Naive thymus-derived CD8-positive, alpha-beta T cell (primary cell): ENCODE measurements around the gene SLC39A10. TPM values are rescaled to one million over a fixed set of nuclear protein-coding genes. Genes with fewer than 3 reads are reported as not detected.

Source experiments
- ATAC-seq, 2 donors: fragments of 150-1000 bp; cut with Tn5 transposase in 1 of 2; sonication (Bioruptor Pico), chemical (Tn5 transposase) in 1 of 2; 1 replicate in 1 of 2; 2 replicates in 1 of 2; pipeline ENCODE4 v1.10.0; 2021; ENCODE audit warnings: mild to moderate bottlenecking in 2 of 2, moderate library complexity in 2 of 2
- POLR2A ChIA-PET: fragments of 350-600 bp; sonication (Branson Sonifier 250); formaldehyde crosslinking; loops from one replicate; lab custom pipeline; 2021; ENCODE audit warnings: antibody characterized with exemption; lab: Charles Lee
- DNase-seq, 10 donors: peaks; one replicate each; pipeline versions ENCODE4 v3.0.0 to v3.0.0-alpha.2; 2020 to 2022
- H3K27ac Mint-ChIP-seq, 10 donors: one replicate each; pipeline ENCODE4 v1.8.0; 2020 to 2022; ENCODE audit warnings: mild to moderate bottlenecking in 10 of 10, mixed read lengths in 10 of 10, moderate library complexity in 4 of 10, inconsistent platforms in 1 of 10
- H3K27me3 Mint-ChIP-seq, 5 donors: one replicate each; pipeline ENCODE4 v1.8.0; 2021 to 2022; ENCODE audit warnings: mixed read lengths in 5 of 5
- H3K36me3 Mint-ChIP-seq, 3 donors: one replicate each; pipeline ENCODE4 v1.8.0; 2020 to 2022; ENCODE audit warnings: mixed read lengths in 3 of 3, mild to moderate bottlenecking in 2 of 3, inconsistent platforms in 1 of 3
- H3K4me1 Mint-ChIP-seq, 4 donors: one replicate each; pipeline ENCODE4 v1.8.0; 2021 to 2022; ENCODE audit warnings: mixed read lengths in 4 of 4
- H3K4me3 Mint-ChIP-seq, 10 donors: one replicate each; pipeline ENCODE4 v1.8.0; 2020 to 2022; ENCODE audit warnings: mild to moderate bottlenecking in 10 of 10, mixed read lengths in 10 of 10, moderate library complexity in 6 of 10, inconsistent platforms in 1 of 10
- H3K9me3 Mint-ChIP-seq, 9 donors: one replicate each; pipeline ENCODE4 v1.8.0; 2020 to 2022; ENCODE audit warnings: mixed read lengths in 9 of 9, mild to moderate bottlenecking in 3 of 9, inconsistent platforms in 1 of 9, moderate library complexity in 1 of 9
- polyA plus RNA-seq, 3 donors: library from polyadenylated mRNA; unstranded; fragments of 300-500 nt; fragmentation: Illumina TruSeq; gene quantifications; one replicate each; pipeline ENCODE4 v1.2.3, GENCODE V29; 2021
- total RNA-seq, 8 experiments: library from RNA in 2 of 8; stranded (reverse) in 2 of 8; gene quantifications; one replicate each; pipeline ENCODE4 v1.2.3 and lab custom pipeline; 2021 to 2026

The SLC39A10 gene
- total and polyA plus RNA-seq, 5 experiments from 2014 or later, result 8.1 to 80.4 (median 14.6) TPM

DNA sequence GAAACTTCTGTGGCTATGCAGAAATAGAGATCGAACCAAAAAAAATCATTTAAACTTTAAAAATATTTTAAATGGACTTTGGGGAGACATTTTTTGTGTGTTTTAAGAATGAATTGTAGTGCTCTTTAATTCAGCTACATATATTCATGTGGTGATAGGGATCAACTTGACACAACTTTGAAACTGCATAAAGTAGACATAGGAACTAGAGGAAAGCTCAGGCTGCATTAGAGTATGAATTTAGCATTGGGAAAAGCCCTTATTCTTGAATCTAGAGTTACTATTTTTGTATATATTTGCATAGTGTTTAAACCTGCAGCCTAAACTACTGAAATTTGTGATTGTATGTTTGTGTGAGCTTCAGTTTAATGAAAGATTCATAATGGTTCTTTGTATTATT, 78.3 kb downstream of the SLC39A10 start:
- Mint-ChIP-seq H3K9me3 (peaks cover 0 to 4% (median 0%) of the 10 kb centered on the region in 9 donors), H3K4me1 (peaks cover 0 to 6% (median under 1%) of the 10 kb centered on the region in 4 donors), H3K27me3 (no peaks in the 10 kb centered on the region), H3K27ac (no peak overlapping the region), H3K4me3 (no peak overlapping the region), H3K36me3 (peaks cover 39 to 87% (median 80%) of the 10 kb centered on the region in 3 donors)
- DNase-seq (no peak), ATAC-seq (no peak)
- POLR2A ChIA-PET, result no interaction called here

DNA sequence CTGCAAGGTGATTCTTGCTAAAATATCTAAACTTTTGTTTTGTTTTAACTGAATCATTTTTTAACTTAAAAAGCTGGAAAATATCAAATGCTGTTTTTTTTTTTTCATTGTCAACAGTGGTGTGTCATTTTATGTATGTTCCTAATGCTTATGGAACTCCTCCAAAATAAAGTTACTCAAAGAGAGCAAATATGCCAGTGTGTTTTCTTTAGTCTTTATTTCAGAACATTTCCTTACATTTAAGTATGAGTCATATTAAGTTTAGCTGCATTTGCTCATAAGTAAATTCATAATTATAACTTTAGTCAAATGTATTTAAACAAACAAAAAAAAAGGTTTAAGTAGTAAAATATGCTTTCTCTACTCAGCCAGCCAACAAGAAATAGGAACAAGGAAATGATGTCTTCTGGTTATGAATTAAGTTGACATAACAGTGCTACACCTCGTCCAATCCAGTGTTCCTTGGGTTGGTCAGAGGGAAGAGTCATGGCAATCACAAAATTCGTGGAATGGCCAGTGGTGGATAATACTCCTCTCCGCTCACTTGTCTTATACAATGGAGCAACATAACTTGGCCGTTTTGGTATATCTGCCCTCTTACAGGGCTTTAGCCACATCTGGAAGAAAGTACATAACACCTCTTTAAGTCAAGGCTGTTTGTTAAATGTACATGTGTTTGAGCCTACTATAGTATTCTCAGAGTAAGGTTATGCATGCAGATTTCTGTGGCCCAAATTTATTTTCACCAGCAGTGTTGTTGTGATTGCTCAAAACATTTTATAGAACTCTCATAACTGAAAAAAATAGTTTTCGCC, 80.7 kb downstream of the SLC39A10 start:
- peaks cover 0 to 2% (median 0%) of the 10 kb centered on the region in 4 donors for H3K4me1 Mint-ChIP-seq
- H3K4me3 Mint-ChIP-seq, result no peak overlapping the region
- POLR2A ChIA-PET, result interaction anchor here (0.7 kb wide), 1 partner anchor 12 kb away, joined by 4 read pairs; no protein-coding TSS in a partner anchor
- peaks cover 40 to 81% (median 76%) of the 10 kb centered on the region in 3 donors for H3K36me3 Mint-ChIP-seq
- H3K27me3 Mint-ChIP-seq, result no peaks in the 10 kb centered on the region
- peak overlapping the region in 1 of 10 donors; percentile 47 for H3K27ac Mint-ChIP-seq
- no peak for DNase-seq
- H3K9me3 Mint-ChIP-seq, result peaks cover 0 to 4% (median 0%) of the 10 kb centered on the region in 9 donors
- ATAC-seq, result no peak

DNA sequence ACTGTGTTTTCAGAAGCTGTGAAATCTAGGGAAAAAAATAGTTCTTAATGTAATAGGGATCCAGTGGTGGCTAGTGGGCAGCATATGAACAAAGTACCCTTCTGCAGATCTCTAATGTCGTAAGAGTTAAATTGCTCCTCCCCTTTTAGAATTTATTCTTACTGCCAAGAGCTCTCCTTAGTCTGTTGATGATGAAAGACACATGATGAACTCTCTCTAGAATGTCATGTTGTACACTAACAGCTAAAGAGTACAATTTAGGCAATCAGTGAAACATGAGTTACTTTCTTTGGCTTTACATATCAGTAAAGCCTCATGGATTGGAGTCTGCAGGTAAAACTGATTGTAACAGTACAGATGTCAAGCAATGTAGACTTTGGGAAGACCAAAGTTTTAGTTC, 84.2 kb downstream of the SLC39A10 start:
- ATAC-seq (no peak), DNase-seq (no peak)
- POLR2A ChIA-PET, result no interaction called here
- H3K36me3 Mint-ChIP-seq, result peaks cover 40 to 63% (median 56%) of the 10 kb centered on the region in 3 donors
- H3K27me3 Mint-ChIP-seq, result no peaks in the 10 kb centered on the region
- peaks cover 0 to 15% (median 4%) of the 10 kb centered on the region in 9 donors for H3K9me3 Mint-ChIP-seq
- no peaks in the 10 kb centered on the region for H3K4me1 Mint-ChIP-seq
- no peak overlapping the region for H3K27ac Mint-ChIP-seq
- H3K4me3 Mint-ChIP-seq, result no peak overlapping the region

DNA sequence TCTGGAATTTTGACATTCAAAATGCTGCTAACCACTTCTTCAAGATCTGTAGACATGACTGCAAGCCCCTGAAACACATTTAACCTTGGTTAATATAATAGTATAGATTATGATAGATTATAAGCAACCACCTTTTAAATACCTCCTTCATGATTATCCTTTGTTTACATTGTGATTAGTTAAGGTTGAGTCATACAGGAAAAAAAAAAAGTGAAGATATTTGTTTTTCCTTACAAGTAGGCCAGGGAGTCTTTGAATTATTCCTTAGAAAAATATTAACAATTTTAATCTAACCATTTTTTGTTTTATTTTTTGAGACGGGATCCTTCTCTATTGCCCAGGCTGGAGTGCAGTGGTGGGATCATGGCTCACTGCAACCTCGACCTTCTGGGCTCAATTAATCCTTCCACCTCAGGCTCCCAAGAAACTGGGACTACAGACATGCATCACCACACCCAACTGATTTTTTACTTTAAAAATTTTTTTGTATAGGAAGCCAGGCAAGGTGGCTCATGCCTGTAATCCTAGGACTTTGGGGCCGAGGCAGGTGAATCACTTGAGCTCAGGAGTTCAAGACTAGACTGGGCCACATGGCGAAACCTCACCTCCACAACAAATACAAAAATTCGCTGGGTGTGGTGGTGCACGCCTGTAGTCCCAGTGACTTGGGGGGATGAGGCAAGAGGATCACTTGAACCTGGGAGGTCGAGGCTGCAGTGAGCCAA, 99.4 kb downstream of the SLC39A10 start:
- H3K4me3 Mint-ChIP-seq, result no peak overlapping the region
- H3K9me3 Mint-ChIP-seq, result peaks cover 6 to 43% (median 13%) of the 10 kb centered on the region in 9 donors
- no peak overlapping the region for H3K27ac Mint-ChIP-seq
- DNase-seq (no peak), ATAC-seq (no peak)
- POLR2A ChIA-PET, result no interaction called here
- H3K4me1 Mint-ChIP-seq, result no peaks in the 10 kb centered on the region
- H3K27me3 Mint-ChIP-seq, result no peaks in the 10 kb centered on the region
- H3K36me3 Mint-ChIP-seq, result peaks cover 0 to 25% (median 22%) of the 10 kb centered on the region in 3 donors

DNA sequence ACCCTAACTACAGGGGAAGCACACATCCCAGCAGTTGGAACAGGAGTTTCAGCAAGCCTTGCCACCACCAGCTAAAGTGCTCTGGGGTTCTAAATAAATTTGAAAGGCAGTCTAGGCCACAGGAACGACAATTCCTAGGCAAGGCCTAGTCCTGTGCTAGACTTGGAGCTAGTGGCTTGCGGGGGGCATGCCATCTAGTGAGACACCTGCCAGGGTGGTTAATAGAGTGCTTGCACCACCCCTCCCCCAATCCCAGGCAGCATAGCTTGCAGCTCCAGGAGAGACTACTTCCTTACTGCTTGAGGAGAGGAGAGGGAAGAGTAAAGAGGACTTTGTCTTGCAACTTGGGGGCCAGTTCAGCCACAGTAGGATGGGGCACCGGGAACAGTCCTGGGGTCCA, 101.8 kb downstream of the SLC39A10 start:
- Mint-ChIP-seq H3K27ac (no peak overlapping the region), H3K27me3 (no peaks in the 10 kb centered on the region), H3K4me3 (no peak overlapping the region), H3K36me3 (peaks cover 0 to 44% (median 27%) of the 10 kb centered on the region in 3 donors), H3K9me3 (peaks cover 15 to 68% (median 38%) of the 10 kb centered on the region in 9 donors), H3K4me1 (no peaks in the 10 kb centered on the region)
- POLR2A ChIA-PET, result no interaction called here
- DNase-seq (no peak), ATAC-seq (no peak)

DNA sequence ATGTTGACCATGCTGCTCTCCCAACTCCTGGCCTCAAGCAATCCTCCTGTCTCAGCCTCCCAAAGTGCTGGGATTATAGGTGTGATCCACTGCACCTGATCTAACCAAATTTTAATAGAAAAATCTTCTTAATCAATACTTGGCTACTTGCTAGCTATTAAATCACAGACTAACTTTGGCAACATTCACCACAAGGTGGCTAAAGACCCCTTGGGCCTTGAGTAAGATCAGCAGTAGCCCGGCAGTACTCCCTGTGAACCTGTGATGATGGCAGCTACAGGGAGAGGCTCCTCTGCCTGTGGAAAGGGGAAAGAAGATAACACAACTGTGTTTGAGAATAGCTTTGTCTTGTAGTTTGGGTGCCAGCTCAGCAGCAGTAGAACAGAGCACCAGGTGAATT, 102.9 kb downstream of the SLC39A10 start:
- POLR2A ChIA-PET, result no interaction called here
- H3K9me3 Mint-ChIP-seq, result peaks cover 16 to 78% (median 45%) of the 10 kb centered on the region in 9 donors
- DNase-seq (no peak), ATAC-seq (no peak)
- H3K4me3 Mint-ChIP-seq, result no peak overlapping the region
- no peaks in the 10 kb centered on the region for H3K4me1 Mint-ChIP-seq
- no peak overlapping the region for H3K27ac Mint-ChIP-seq
- no peaks in the 10 kb centered on the region for H3K27me3 Mint-ChIP-seq
- peaks cover 0 to 51% (median 24%) of the 10 kb centered on the region in 3 donors for H3K36me3 Mint-ChIP-seq

DNA sequence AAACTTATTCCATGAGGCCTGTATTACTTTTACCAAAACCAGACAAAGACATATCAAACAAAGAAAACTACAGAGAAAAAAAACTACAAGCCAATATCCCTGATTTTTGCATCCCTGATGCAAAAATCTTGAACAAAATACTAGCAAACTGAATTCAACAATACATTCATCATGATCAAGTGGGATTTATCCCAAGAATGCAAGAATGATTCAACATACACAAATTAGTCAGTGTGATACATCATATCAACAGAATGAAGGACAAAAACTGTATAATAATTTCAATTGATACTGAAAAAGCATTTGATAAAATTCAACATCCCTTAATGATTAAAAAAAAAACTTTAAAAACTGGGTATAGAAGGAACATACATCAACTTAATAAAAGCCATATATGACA, 106.8 kb downstream of the SLC39A10 start:
- no peak for ATAC-seq
- H3K4me3 Mint-ChIP-seq, result no peak overlapping the region
- H3K27ac Mint-ChIP-seq, result no peak overlapping the region
- H3K36me3 Mint-ChIP-seq, result peaks cover 0 to 54% (median 10%) of the 10 kb centered on the region in 3 donors
- POLR2A ChIA-PET, result no interaction called here
- peaks cover 24 to 80% (median 60%) of the 10 kb centered on the region in 9 donors for H3K9me3 Mint-ChIP-seq
- no peak for DNase-seq
- H3K27me3 Mint-ChIP-seq, result no peaks in the 10 kb centered on the region
- H3K4me1 Mint-ChIP-seq, result no peaks in the 10 kb centered on the region

DNA sequence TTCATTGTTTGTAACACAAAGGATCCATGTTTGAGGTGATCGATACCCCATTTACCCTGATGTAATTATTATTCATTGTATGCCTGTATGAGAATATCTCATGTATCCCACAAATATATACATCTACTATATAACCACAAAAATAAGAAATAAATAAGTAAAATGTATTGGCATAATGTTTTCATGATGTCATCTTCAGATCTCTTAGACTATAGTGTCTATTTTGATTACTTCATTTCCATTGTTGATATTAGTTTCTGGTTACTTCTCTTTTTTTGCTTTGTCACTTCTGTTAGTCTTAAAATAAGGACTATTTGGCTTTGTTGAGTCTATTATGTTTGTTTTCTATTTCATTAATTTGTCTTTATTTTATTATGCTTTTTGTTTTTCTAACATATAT, 109.7 kb downstream of the SLC39A10 start:
- DNase-seq (no peak), ATAC-seq (no peak)
- Mint-ChIP-seq H3K4me3 (no peak overlapping the region), H3K27ac (no peak overlapping the region), H3K36me3 (peaks cover 0 to 38% (median 6%) of the 10 kb centered on the region in 3 donors), H3K27me3 (no peaks in the 10 kb centered on the region), H3K4me1 (no peaks in the 10 kb centered on the region), H3K9me3 (peaks cover 25 to 57% (median 42%) of the 10 kb centered on the region in 9 donors)
- POLR2A ChIA-PET, result no interaction called here

DNA sequence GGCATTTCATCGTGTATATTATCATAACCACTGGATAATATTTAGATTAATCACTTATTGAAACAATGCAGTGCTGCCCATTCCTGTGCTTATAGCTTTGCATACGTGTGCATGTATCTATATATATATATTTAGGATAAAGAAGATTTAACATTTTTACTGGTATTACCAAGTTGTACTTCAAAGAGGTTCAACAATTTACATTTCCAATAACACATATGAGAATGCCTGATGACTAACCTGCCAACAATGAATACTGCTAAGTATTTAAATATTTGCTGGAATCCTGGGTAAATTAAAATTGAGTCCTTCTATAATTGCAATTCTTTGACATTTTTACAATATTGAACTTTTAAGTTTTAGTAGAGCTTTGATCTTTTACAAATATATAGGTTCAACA, 111.4 kb downstream of the SLC39A10 start:
- no peak for ATAC-seq

DNA sequence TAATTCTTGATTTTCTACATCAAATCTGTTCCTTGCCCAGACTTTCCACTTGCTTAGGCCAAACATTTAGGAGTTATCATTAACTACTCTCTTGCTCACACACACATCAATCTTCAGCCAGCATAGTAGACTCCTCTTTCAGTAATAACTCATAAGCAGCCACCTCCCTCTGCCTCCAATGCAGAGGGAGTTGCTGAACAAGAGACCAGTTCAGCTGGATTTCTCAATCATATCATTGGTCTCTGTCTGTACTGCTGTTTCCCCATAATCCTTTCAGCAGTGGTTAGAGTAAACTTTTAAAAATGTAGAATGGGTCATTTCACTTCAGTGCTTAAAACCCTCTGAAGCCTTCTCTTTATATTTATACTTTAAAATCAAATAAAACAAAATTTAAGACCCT, 112.9 kb downstream of the SLC39A10 start:
- no peaks in the 10 kb centered on the region for H3K4me1 Mint-ChIP-seq
- peaks cover 8 to 24% (median 14%) of the 10 kb centered on the region in 9 donors for H3K9me3 Mint-ChIP-seq
- no peak overlapping the region for H3K27ac Mint-ChIP-seq
- peaks cover 0 to 3% (median 0%) of the 10 kb centered on the region in 5 donors for H3K27me3 Mint-ChIP-seq
- POLR2A ChIA-PET, result no interaction called here
- ATAC-seq, result no peak
- H3K36me3 Mint-ChIP-seq, result peaks cover 0 to 10% (median 2%) of the 10 kb centered on the region in 3 donors
- H3K4me3 Mint-ChIP-seq, result no peak overlapping the region
- no peak for DNase-seq

More for the DNA sequence above, 111.4 kb downstream of the SLC39A10 start:
- no peak for DNase-seq
- POLR2A ChIA-PET, result no interaction called here
- Mint-ChIP-seq H3K27me3 (peaks cover 0 to 3% (median 0%) of the 10 kb centered on the region in 5 donors), H3K27ac (no peak overlapping the region), H3K4me1 (no peaks in the 10 kb centered on the region), H3K36me3 (peaks cover 0 to 22% (median 2%) of the 10 kb centered on the region in 3 donors), H3K4me3 (no peak overlapping the region), H3K9me3 (peaks cover 18 to 40% (median 25%) of the 10 kb centered on the region in 9 donors)

DNA sequence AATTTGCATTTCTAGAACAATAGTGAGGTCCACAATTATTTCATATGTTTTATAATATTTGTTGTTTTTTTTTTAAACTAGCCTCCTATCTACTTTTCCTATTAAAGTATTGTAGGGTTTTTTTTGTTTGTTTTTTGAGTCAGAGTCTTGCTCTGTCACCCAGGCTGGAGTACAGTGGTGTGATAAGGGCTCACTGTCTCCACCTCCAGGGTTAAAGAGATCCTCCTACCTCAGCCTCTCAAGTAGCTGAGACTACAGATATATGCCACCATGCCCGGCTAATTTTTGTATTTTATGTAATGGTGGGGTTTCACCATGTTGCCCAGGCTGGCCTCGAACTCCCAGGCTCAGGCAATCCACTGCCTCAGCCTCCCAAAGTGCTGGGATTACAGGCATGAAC, 122.5 kb downstream of the SLC39A10 start:
- ATAC-seq, result no peak
- no peak for DNase-seq
- Mint-ChIP-seq H3K27ac (no peak overlapping the region), H3K4me1 (no peaks in the 10 kb centered on the region), H3K4me3 (no peak overlapping the region), H3K9me3 (peaks cover 0 to 1% (median 0%) of the 10 kb centered on the region in 9 donors), H3K27me3 (no peaks in the 10 kb centered on the region), H3K36me3 (no peaks in the 10 kb centered on the region)
- POLR2A ChIA-PET, result no interaction called here

DNA sequence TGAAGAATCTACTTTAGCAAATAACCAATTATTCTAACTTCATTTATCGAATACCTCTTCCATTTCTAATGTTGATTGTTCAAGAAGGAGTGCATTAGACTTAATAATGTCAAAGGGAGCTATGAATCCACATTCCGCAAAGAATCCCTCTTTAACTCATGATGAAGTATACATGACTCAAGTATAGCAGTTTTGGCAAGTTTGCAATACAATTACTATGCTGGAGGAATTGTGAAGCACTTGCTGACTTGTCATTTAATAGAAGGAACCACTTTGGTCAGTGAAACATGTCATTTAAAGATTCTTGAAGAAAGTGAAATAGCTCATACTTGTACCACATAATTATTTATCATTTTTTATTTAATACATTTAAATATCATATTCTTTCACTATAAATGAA, 125.1 kb downstream of the SLC39A10 start:
- no peaks in the 10 kb centered on the region for H3K36me3 Mint-ChIP-seq
- DNase-seq (no peak), ATAC-seq (no peak)
- H3K4me3 Mint-ChIP-seq, result no peak overlapping the region
- H3K9me3 Mint-ChIP-seq, result peaks cover 0 to 1% (median 0%) of the 10 kb centered on the region in 9 donors
- no peaks in the 10 kb centered on the region for H3K4me1 Mint-ChIP-seq
- POLR2A ChIA-PET, result no interaction called here
- peaks cover 0 to 3% (median 0%) of the 10 kb centered on the region in 5 donors for H3K27me3 Mint-ChIP-seq
- no peak overlapping the region for H3K27ac Mint-ChIP-seq
